GM12878 (cell line): ENCODE measurements around the gene KCNRG. TPM values are rescaled to one million over a fixed set of nuclear protein-coding genes. Genes with fewer than 3 reads are reported as not detected.

Source experiments
- ATAC-seq: fragments of 200-7000 bp; cut with Tn5 transposase; 3 replicates; pipeline ENCODE4 v1.9.1; 2020; ENCODE audit warnings: mild to moderate bottlenecking, moderate library complexity
- BruUV-seq: library from RNA; stranded (reverse); fragments of 400-500 nt; replicated peaks from 2 replicates; lab custom pipeline; 2021; lab: Mats Ljungman, UMichigan
- CTCF ChIA-PET: fragments of 300-600 bp; sonication (Branson Sonifier 250); formaldehyde crosslinking; extraction: SDS; loops from one replicate; lab custom pipeline; 2021; ENCODE audit warnings: inconsistent platforms; lab: Yijun Ruan, JAX
- POLR2A ChIA-PET: fragments of 350-600 bp; formaldehyde crosslinking; extraction: SDS; loops from one replicate; lab custom pipeline; 2021; ENCODE audit warnings: inconsistent platforms; lab: Charles Lee
- RAD21 ChIA-PET: fragments of 300-600 bp; sonication (Branson Sonifier 250); formaldehyde crosslinking; loops from one replicate; lab custom pipeline; 2023; ENCODE audit warnings: antibody characterized with exemption; ENCODE audit not compliant: unreplicated experiment; lab: Charles Lee
- SMC1A ChIA-PET: fragments of 300-600 bp; sonication (Branson Sonifier 250); formaldehyde crosslinking; loops from one replicate; lab custom pipeline; 2023; ENCODE audit not compliant: unreplicated experiment, uncharacterized antibody; lab: Charles Lee
- DNase-seq: peaks from one replicate; pipeline ENCODE4 v3.0.0-alpha.2; 2011; ENCODE audit warnings: low read depth, low spot score
- FAIRE-seq: peaks from 3 replicates; lab custom pipeline; 2011; peaks lifted over from hg19 to GRCh38; lab: Jason Lieb, UNC
- H2AFZ ChIP-seq: 2 replicates; pipeline ENCODE4 v1.6.0; 2011; ENCODE audit warnings: low read depth, low read length, control low read depth; ENCODE audit not compliant: control insufficient read depth
- H3K27ac ChIP-seq: 2 replicates; pipeline ENCODE4 v1.5.1; 2011; ENCODE audit warnings: control low read depth; ENCODE audit not compliant: control insufficient read depth, insufficient read depth
- H3K27me3 ChIP-seq, 2 experiments: replicated peaks in 1 of 2; 2 replicates each; pipeline versions ENCODE4 v1.6.0 to v1.6.1; 2011; ENCODE audit warnings: low read length in 1 of 2; ENCODE audit not compliant: control insufficient read depth in 2 of 2, insufficient read depth in 2 of 2
- H3K36me3 ChIP-seq, 2 experiments: 2 replicates each; pipeline ENCODE4 v1.5.1; 2011; ENCODE audit warnings: low read length in 1 of 2; ENCODE audit not compliant: control insufficient read depth in 2 of 2, insufficient read depth in 2 of 2
- H3K4me1 ChIP-seq: 2 replicates; pipeline ENCODE4 v1.6.1; 2011; ENCODE audit warnings: mild to moderate bottlenecking, low read length, moderate library complexity, mixed read lengths; ENCODE audit not compliant: control insufficient read depth, insufficient read depth
- H3K4me2 ChIP-seq: 2 replicates; pipeline ENCODE4 v1.6.0; 2011; ENCODE audit warnings: control low read depth; ENCODE audit not compliant: control insufficient read depth, insufficient read depth
- H3K4me3 ChIP-seq: fragments of 200-600 bp; sonication (generic); 2 replicates; pipeline ENCODE4 v1.5.1; 2016
- H3K79me2 ChIP-seq: 2 replicates; pipeline ENCODE4 v1.6.0; 2011; ENCODE audit warnings: low read length; ENCODE audit not compliant: control insufficient read depth, insufficient read depth
- H3K9ac ChIP-seq: 2 replicates; pipeline ENCODE4 v1.8.0; 2011; ENCODE audit warnings: low read length, control low read depth, mixed read lengths; ENCODE audit not compliant: control insufficient read depth, insufficient read depth
- H3K9me3 ChIP-seq: replicated peaks from 3 replicates; pipeline ENCODE4 v1.5.1; 2011; ENCODE audit warnings: mild to moderate bottlenecking, low read length; ENCODE audit not compliant: control insufficient read depth, insufficient read depth
- H4K20me1 ChIP-seq: 2 replicates; pipeline ENCODE4 v1.6.0; 2011; ENCODE audit not compliant: control insufficient read depth, insufficient read depth
- ELK1 ChIP-seq: IDR thresholded peaks from 2 replicates; pipeline ENCODE4 v1.6.1; 2012; ENCODE audit warnings: low read depth, low read length, improper control_type of control experiment
- IRF4 ChIP-seq: IDR thresholded peaks from 2 replicates; pipeline ENCODE4 v1.6.1; 2011; ENCODE audit warnings: low read depth, low read length
- IRF5 ChIP-seq: fragments of 450-650 bp; IDR thresholded peaks from 2 replicates; pipeline ENCODE4 v1.6.1; 2017; ENCODE audit warnings: borderline replicate concordance
- KAT2A ChIP-seq: conservative IDR thresholded peaks from 2 replicates; pipeline ENCODE4 v1.6.1; 2011; ENCODE audit warnings: low read depth, low read length; ENCODE audit not compliant: control insufficient read depth
- LARP7 ChIP-seq: fragments of 450-650 bp; IDR thresholded peaks from 2 replicates; pipeline ENCODE4 v1.6.1; 2017; ENCODE audit warnings: mild to moderate bottlenecking
- NR2F1 ChIP-seq: fragments of 450-650 bp; conservative IDR thresholded peaks from 2 replicates; pipeline ENCODE4 v1.6.1; 2017; ENCODE audit warnings: mild to moderate bottlenecking
- POLR2AphosphoS5 ChIP-seq: IDR thresholded peaks from 2 replicates; pipeline ENCODE4 v1.6.1; 2011; ENCODE audit warnings: mild to moderate bottlenecking, low read length, inconsistent platforms
- POU2F2 ChIP-seq: IDR thresholded peaks from 3 replicates; pipeline ENCODE4 v1.6.1; 2011; ENCODE audit warnings: low read depth, mild to moderate bottlenecking, low read length, borderline replicate concordance
- RFX5 ChIP-seq: IDR thresholded peaks from 2 replicates; pipeline ENCODE4 v1.6.1; 2011; ENCODE audit warnings: low read depth, low read length, improper control_type of control experiment
- SREBF1 ChIP-seq: IDR thresholded peaks from 2 replicates; pipeline ENCODE4 v1.6.1; 2012; ENCODE audit warnings: mild to moderate bottlenecking, low read length
- TCF12 ChIP-seq: IDR thresholded peaks from 2 replicates; pipeline ENCODE4 v1.6.1; 2011; ENCODE audit warnings: low read depth, mild to moderate bottlenecking, low read length
- YY1 ChIP-seq: IDR thresholded peaks from 2 replicates; pipeline ENCODE4 v1.6.1; 2011; ENCODE audit warnings: low read depth, mild to moderate bottlenecking, low read length
- WGBS: methylation state at CpG from one replicate; pipeline ENCODE4 v1.1.6; 2016; ENCODE audit warnings: low lambda C conversion rate; ENCODE audit not compliant: insufficient replicate concordance, insufficient coverage; ENCODE audit errors: missing lambda C conversion rate; 5-methylcytosine and 5-hydroxymethylcytosine counted together
- in situ Hi-C: fragments of 300-500 bp; cut with MboI; formaldehyde crosslinking; loops from 9 replicates; pipeline ENCODE4 v1.14.3; 2018; ENCODE audit warnings: mixed read lengths
- intact Hi-C: fragments of 100-400 bp; cut with micrococcal nuclease; formaldehyde crosslinking; loops from one replicate; pipeline ENCODE4 v1.14.2; 2022; ENCODE audit not compliant: unreplicated experiment
- polyA plus RNA-seq, 11 experiments: library from polyadenylated mRNA; depleted of rRNA in 4 of 11; unstranded in 6 of 11; stranded (reverse) in 5 of 11; fragments of >200 nt; fragmentation: Nextera tagmentation in 4 of 11; fragmentation: Illumina TruSeq in 1 of 11; extraction: Ambion mirVana in 4 of 11; extraction: Trizol in 1 of 11; gene quantifications; 1 replicate in 1 of 11; 2 replicates in 10 of 11; pipeline versions ENCODE4 v1.2.1 to v1.2.3, GENCODE V29; 2011 to 2016; ENCODE audit warnings: inconsistent platforms in 2 of 11, missing spikeins in 2 of 11, low read depth in 1 of 11
- total RNA-seq, 4 experiments: library from RNA; depleted of rRNA in 3 of 4; stranded (reverse); fragments of >200 nt in 3 of 4; fragmentation: Illumina TruSeq in 1 of 4; extraction: Trizol in 1 of 4; gene quantifications; 2 replicates each; pipeline versions ENCODE4 v1.2.1 to v1.2.3, GENCODE V29; 2013 to 2021

The KCNRG gene
- total and polyA plus RNA-seq, 10 of the 15 experiments (the other 5 are each of a cell fraction or from before 2014, with no cell fraction given) = 0.37 to 1.5 (median 0.58) TPM

- ATAC-seq = no peak
- Histone ChIP-seq H2AFZ (no peak overlapping the region), H4K20me1 (no peaks in the 10 kb centered on the region), H3K4me2 (peak overlapping the region; percentile 90), H3K9ac (no peak overlapping the region), H3K79me2 (peaks cover 45% of the 10 kb centered on the region), H3K9me3 (no peaks in the 10 kb centered on the region), H3K27ac (no peak overlapping the region), H3K4me1 (peaks cover 12% of the 10 kb centered on the region), H3K4me3 (peak overlapping the region; percentile 66), H3K27me3 (no peaks in the 10 kb centered on the region), H3K36me3 (peaks cover 0 to 9% of the 10 kb centered on the region in 2 experiments; a peak in 1 of 4 replicates)
- ChIA-PET RAD21 (interaction anchor here (0.6 to 6.5 kb wide), 12 partner anchors 12 to 916 kb away, joined by 3 to 175 read pairs (median 6); no protein-coding TSS in a partner anchor), POLR2A (interaction anchor here (0.6 to 4.3 kb wide), 5 partner anchors 9 to 917 kb away, joined by 3 to 80 read pairs (median 5); no protein-coding TSS in a partner anchor), CTCF (interaction anchor here (1.2 to 6.4 kb wide), 13 partner anchors 20 to 1072 kb away, joined by 3 to 159 read pairs (median 9); partner anchors contain the start of gene SPRYD7), SMC1A (interaction anchor here (1.0 to 3.8 kb wide), 15 partner anchors 8 to 916 kb away, joined by 3 to 38 read pairs (median 9); no protein-coding TSS in a partner anchor)
- FAIRE-seq = no peak
- intact Hi-C loops = loop anchor here (5.0 kb wide), 3 partner anchors 803 to 913 kb away; no protein-coding TSS in a partner anchor
- in situ Hi-C loops = loop anchor here (5.0 kb wide), 1 partner anchor 908 kb away; the partner anchor contains the start of gene RNASEH2B
- no peak for DNase-seq
- BruUV-seq = no TSS peak
- 71% methylated on average over 22 of the region's 22 CpGs for WGBS
- no peak for TF ChIP-seq RFX5
- TF ChIP-seq LARP7 = no peak
- TF ChIP-seq POU2F2 = peak; percentile 32; the same call in 1 of the 3 replicates
- TF ChIP-seq YY1 = peak; percentile 66
- TF ChIP-seq IRF5 = no peak
- no peak for TF ChIP-seq SREBF1
- TF ChIP-seq POLR2AphosphoS5 = 0 out of 2 replicates have a peak, but pooled peaks have one; percentile 33
- no peak for TF ChIP-seq TCF12
- no peak for TF ChIP-seq KAT2A
- TF ChIP-seq IRF4 = no peak
- no peak for TF ChIP-seq NR2F1
- no peak for TF ChIP-seq ELK1
These were observed 16.3 kb upstream of the KCNRG start for GRCh38 chr13:49998714-49999624.
